Eye (tissue), 1 donor: Measurements from ENCODE around the gene RAPGEF4.
"Not testable (repeated sequence)": the region's sequence is repeated elsewhere in the genome, so short reads cannot be mapped to it uniquely, and the experiment has no call there.

Source experiments
- DNase-seq: peaks from one replicate; pipeline ENCODE4 v3.0.0-alpha.2; 2015

RAPGEF4 gene

DNA sequence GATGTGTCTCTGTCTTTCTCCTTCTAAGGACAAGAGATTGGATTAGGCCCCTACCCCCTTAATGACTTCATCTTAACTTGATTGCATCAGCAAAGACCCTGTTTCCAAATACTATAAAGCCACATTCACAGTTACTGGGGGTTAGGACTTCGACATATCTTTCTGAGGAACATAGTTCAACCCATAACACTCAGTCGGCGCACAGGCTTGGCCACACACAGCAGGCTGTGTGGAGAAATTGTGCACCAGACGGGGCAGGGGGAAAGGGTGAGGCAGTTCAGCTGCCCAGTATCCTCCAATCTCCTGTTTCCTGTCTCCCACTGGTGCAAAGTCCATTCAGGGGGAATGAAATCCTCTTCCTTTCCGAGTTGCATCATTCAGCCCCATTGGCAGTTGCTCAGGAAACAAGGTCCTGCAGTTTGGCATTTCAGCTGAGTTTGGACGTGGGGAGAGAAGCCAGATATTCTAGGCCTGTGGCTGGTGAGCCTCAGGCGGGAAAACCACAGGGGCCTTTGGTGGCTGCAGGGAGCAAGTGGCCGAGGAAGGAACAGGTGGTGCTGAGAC, 9.4 kb upstream of the RAPGEF4 start:
- no peak for DNase-seq

DNA sequence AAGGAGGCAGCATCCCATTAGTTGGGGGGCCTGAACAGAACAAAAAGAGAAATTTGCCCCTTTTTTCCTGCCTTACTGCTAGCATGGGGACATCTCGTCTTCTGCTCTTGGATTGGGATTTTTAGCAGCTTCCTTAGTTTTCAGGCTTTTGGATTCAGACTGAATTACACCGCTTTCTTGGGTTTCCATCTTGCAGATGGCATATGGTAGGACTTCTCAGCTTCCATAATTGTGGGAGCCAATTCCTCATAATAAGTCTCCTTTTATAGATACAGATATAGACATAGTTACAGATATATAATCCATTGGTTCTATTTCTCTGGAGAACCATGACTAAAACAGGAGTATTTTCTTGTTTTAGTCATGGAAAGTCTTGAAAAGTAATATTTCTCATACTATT, 5.2 kb upstream of the RAPGEF4 start:
- DNase-seq, result no peak

- DNase-seq, result peak; percentile 59
Observed at GRCh38 chr2:172734711-172735581, 699 bp upstream of the RAPGEF4 start.

GRCh38 chr2:172736424-172737174, 954 bp downstream of the RAPGEF4 start:
- peak; percentile 46 for DNase-seq

- DNase-seq, result peak; percentile 6
Observed at GRCh38 chr2:172739661-172740266, 4.1 kb downstream of the RAPGEF4 start.

DNA sequence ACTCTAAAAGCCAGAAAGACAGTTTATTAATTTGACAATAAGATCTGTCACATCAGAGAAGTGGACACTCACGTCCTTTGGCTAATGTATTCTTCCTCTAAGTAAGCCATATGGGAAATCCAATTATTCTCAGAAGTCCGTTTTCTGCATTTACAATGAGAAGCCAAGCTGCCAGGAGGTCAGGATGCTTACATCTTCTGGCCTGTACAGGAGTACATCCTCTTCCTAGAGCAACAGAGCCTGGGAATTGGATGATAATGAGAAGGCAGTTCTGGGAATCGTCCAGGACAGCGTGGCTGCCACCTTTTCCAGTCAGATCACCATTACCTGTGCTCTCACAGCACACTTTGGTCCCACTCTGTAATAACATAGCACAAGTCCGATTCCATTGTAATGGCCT, 5.2 kb downstream of the RAPGEF4 start:
- peak; percentile 16 for DNase-seq

- no peak for DNase-seq
Observed at GRCh38 chr2:172742931-172743540, 7.4 kb downstream of the RAPGEF4 start.

GRCh38 chr2:172743898-172744297, 8.3 kb downstream of the RAPGEF4 start:
- DNase-seq, result no peak

DNA sequence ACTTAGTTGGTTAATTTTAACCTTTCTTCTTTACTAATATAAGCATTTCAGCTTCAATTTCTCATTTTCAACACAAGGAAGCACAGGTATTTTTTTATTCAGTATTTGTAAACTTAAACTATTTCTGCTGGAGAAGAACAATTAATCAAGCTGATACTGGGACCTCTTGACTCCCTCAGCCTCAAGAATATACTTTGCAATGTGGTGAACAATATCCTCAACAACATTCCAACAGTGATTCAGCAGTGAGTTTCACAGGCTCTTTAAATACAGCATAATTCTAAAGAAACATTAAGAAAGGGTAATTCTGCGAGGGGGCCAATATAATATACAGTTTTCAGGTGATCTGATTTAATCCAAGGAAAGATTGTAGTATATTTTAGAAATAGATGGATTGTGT, 10.0 kb downstream of the RAPGEF4 start:
- DNase-seq, result no peak

- not testable (repeated sequence) for DNase-seq
Observed at GRCh38 chr2:172748543-172748942, 12.9 kb downstream of the RAPGEF4 start.

GRCh38 chr2:172749388-172749787, 13.7 kb downstream of the RAPGEF4 start:
- no peak for DNase-seq

DNA sequence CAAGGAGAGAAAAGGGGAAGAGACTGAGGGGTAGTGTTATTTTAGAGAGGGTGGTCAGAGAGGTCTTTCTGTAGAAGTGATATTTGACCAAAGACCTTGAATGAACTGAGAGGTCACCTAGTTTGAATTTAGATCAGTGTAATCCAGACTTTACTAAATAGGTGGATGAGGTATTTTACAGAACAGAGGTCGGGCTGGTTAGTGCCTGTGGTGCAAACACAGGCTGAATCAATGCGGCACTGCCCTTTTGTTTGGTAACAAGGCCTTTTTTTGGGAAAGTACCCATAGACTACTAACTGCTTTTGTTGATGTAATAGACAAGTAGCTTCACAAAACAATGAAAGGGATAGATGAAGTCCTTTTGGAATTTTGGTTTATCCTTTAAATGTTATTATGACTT, 15.9 kb downstream of the RAPGEF4 start:
- DNase-seq, result no peak

- no peak for DNase-seq
Observed at GRCh38 chr2:172753610-172754009, 18.0 kb downstream of the RAPGEF4 start.

- no peak for DNase-seq
Observed at GRCh38 chr2:172759441-172759840, 23.8 kb downstream of the RAPGEF4 start.

GRCh38 chr2:172761306-172761705, 25.7 kb downstream of the RAPGEF4 start:
- DNase-seq, result no peak

GRCh38 chr2:172762574-172762973, 26.9 kb downstream of the RAPGEF4 start:
- DNase-seq, result no peak

DNA sequence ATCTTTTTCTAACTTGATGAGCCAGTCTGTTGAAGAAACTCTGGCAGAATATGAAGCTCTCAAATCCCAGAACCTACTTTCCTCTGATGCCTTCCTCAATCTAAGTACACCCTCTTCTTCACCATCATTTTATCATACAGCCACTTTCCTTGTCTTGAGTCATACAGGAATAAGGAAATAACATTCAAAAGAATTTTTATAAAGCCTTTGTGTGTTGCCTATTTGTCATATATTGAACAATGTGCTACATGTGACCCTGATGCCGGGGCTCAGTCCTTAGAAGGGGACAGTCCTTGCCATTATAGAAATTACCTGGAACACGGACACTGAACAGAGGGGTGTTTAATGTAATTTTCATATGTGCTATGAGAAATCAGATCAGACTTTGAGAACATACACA, 27.4 kb downstream of the RAPGEF4 start:
- no peak for DNase-seq

- DNase-seq, result no peak
Observed at GRCh38 chr2:172765662-172766061, 30.0 kb downstream of the RAPGEF4 start.

DNA sequence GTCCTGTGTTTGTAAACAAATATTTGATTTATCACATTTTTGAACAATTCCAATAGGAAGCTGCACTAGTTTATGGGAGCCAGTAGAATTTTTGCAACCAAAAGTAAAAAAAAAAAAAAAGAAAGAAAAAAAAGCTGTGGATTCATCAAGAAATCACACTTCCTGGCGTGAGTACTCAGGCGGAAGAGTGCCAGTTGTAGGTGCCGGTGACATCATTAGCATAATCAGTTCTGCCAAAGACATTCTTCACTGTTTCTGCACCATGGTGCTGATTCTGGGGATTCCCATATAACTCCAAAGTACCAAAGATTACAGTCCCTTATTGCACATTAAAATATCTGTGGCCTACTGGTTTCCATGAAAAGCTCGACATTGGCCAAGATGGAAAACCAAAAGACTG, 32.8 kb downstream of the RAPGEF4 start:
- DNase-seq, result no peak

GRCh38 chr2:172769879-172770278, 34.2 kb downstream of the RAPGEF4 start:
- DNase-seq, result no peak

- no peak for DNase-seq
Observed at GRCh38 chr2:172770887-172771286, 35.2 kb downstream of the RAPGEF4 start.

DNA sequence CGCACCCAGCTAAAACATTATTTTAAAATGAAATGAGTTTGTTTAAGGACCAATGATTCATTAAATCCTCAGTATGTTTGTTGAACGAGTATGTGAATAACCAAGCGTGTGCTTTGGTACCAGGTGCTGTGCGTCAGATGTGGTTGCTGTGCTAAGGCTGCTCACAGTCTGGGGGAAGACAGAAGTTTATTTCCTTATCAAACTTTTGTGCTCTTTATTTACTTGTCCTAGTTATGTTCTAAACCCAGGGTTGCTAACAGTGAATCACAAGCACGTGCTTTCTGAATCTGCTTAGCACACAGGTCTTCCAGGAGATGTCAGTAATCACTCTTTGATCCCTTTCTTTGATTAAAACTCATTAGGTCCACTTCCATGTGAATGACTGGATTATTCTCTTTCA, 37.0 kb downstream of the RAPGEF4 start:
- DNase-seq, result no peak

DNA sequence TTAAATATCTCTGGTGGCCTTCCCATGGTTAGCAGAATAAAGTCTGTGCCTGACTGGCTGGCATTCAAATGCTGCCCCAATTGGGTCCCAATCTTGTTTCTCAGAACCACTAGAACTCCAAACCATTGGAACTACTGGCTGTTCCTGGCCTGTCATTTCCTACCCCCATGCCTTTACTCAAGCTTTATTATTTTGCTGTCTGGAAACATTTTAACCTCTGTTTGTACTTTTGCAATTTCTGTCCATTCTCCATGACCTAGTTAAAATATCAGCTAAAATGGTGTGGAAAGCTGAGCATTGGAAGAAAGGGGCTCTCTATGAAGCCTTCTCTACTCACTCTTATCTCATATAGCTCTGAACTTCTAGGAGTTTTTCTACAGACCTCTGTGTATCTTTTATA, 38.7 kb downstream of the RAPGEF4 start:
- DNase-seq, result no peak
